Measurements from ENCODE around the gene CATSPER4.

The CATSPER4 gene

DNA sequence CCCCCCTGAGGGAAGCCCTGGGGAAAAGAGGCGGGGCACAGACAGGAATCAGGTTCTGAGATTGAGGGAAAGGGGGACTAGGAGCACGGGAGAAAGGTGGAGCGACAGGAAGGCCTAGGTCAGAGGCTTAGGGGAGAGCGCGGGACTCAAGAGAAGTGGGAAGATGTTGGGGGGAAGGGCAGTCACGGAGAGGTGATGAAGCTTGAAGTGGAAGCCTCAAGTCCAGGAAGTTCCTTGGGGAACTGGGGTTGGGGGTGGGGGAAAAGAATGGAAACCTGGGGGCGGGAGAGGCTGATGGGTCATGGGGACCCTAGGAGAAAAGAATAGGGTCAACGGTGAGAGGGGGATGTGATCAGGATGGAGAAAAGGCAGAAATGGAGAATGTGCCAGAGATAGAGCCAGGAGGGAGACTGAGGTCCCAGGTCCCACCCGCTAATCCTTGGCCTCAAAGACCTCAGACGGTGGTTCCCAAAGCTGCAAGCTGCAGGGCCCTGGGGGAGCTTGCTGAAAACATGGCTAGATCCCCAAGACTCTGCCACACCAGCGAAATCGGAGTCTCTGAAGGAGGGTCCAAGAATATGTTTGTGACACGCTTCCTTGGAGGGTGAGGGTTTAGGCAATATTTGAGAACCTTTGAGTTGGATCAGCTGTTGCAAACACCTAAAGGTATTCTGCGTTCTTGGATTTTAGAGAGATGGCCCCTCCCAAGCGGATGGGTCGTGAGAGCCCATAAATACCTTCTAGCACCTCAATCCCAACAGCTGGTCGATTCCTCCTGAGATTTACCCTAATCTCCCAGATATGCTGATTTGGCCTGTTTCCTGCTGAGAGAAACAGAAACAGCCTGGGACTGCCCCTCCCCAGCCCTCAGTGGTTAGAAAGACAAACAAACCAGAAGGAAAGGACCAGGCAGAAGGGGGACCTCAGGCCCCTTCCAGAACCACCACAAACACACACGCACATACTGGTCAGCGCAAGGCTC, 25.2 kb upstream of the CATSPER4 start:
- no peak for DNase-seq

DNA sequence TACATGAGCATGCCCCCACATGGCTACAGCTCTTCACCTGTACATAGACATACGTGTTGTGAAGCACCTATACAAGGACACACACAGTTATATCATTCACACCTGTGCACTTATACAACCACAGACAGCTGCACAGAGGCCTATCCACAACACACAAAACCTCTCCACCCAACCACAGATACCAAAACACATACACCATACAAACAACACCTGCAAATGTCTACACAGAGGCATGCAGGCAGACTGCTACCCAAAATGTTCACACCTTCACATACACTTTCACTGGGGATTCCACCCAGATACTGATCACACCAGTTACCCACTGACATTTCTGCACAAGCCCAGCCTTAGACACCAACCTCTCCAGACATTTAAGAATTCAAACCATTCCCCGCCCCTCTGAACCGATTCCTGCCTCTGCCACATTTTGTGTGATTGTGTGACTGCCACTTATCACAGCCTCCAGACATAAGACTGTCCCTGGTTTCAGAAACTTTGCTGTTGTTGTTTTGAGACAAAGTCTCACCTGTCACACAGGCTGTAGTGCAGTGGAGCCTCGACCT, 23.6 kb upstream of the CATSPER4 start:
- DNase-seq: no peak

- DNase-seq: no peak
Measured at GRCh38 chr1:26168410-26169197, 21.8 kb upstream of the CATSPER4 start, which contains the start of gene C1orf232. Gene C1orf232 (minus strand): TSS chr1:26168963. CDS start chr1:26168499, 464 bp downstream.

DNA sequence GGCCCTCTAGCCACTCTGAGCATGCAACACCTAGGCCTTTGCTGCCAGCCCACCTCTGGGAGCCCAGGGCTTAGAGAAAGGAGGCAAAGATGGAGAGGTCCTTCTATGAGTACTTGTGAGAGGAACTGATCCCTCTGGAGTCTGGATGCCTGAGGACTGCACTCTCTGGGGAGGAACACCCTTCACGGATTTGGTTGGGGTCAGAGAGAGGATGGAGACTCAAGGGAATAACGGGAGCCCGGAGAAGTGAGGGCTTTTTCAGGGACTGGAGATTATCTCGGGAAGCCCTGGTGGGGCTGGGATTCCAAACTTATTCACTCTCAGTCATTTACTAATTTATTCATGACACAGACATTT, 21.2 kb upstream of the CATSPER4 start:
- no peak for DNase-seq

GRCh38 chr1:26169669-26170471, 20.5 kb upstream of the CATSPER4 start, which contains the start of gene ZNF593:
Gene ZNF593 (plus strand): TSS chr1:26169908. CDS start chr1:26169984, 76 bp downstream.
- peak; percentile 95 for DNase-seq

DNA sequence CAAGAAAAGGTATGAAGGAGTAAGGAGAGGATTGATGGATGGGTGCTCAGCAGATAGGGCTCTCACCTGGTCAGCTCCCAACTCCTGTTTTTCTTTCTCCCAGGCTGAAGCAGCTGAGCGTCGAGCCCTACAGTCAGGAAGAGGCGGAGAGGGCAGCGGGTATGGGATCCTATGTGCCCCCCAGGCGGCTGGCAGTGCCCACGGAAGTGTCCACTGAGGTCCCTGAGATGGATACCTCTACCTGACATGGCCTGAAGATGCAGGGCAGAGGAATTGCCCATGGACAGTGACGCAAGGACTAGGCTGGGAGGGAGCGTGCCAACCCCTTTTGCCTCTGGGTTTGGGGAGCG, 20.0 kb upstream of the CATSPER4 start:
- DNase-seq: no peak

DNA sequence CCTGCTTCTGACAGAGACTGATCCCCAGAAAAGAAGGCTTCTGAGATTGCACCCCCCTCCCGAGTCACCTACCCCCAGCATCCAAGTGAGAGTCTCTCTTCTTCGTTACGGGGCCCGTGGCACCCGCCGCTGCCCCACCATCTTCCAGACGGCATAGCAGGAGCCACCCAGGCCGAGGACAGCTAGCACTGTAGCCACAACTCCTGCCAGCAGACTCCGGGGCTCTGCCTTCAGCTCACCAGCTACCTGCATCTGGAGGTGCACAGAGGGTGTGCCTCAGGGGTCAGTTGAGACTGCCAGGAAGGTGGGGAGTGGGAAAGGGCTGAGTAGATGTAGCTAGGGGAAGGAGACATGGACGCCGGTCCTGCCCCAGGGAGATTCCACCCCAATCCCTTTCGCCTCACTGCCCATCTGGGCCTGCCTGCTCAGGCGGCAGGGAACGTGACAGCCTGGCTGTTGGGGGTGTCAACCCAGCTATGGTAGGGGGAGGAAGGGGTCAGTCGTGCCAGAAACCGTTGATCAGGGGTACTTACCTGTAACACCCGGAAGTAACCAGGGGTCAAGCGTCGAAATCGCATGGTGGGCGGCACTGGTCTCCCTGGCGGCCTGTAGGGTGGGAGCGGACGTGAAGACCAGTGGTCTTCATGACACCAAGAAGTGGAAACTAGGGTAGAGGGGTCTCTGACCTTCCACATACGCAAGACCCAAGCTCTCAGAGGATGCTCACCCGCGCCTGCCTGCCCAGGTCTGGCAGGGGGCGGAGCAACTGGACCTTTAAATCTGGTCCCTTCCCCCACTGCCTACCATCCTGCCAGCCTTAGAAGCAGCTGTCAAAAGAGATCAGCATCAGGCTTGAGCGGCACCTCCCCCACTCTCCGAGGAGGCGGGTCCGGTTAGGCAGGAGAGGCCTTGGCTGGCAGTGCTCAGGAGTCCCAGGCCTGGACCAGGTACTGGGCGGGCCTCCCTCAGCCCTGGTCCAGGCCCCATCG, 19.0 kb upstream of the CATSPER4 start, which contains the start of gene ZNF593OS:
TSS of gene ZNF593OS (minus strand) at position 749 of the 989 bp plus-strand sequence. CDS start at position 578, 171 bp downstream.
- DNase-seq: no peak

- no peak for DNase-seq
Measured at GRCh38 chr1:26175346-26175745, 15.1 kb upstream of the CATSPER4 start.

GRCh38 chr1:26177182-26177684, 13.2 kb upstream of the CATSPER4 start, which contains the start of gene CNKSR1:
Gene CNKSR1 (plus strand): TSS chr1:26177491. CDS start chr1:26177548, 57 bp downstream.
- DNase-seq: peak; percentile 71

DNA sequence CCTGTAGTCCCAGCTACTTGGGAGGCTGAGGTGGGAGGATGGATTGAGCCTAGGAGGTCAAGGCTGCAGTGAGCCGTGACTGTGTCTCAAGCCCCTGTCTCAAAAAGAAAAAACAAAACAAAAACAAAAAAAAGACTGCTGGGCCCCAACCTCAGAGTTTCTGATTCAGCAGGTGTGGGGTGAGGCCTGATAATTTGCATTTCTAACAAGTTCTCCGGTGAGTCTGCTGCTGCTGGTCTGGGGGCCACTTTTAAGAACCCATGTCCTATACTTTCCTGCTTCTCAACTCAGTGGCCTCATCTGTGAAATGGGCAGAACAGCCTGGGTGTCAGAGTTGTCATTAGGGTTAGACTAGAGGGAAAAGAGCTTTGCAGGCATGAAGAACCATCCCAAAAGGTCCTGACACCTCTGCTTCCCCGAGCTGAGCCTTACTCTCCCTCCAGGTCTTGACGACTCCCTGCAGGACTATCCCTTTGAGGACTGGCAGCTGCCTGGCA, 10.3 kb upstream of the CATSPER4 start:
- DNase-seq: no peak

GRCh38 chr1:26181586-26182382, 8.6 kb upstream of the CATSPER4 start:
- DNase-seq: no peak

DNA sequence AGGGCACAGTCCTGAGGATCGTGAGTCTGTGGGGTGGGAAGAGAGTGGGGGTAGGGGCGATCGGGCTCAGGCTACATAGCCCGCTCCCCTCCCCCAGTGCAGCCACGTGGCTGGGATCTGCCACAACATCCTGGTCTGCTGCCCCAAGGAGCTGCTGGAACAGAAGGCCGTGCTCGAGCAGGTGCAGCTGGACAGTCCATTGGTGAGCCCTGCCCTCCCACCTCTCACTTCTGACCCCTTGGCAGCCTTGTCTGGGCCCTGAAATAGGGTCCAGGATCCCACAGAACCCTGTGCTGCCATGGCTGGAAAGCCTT, 8.1 kb upstream of the CATSPER4 start:
- DNase-seq: no peak

GRCh38 chr1:26184086-26184485, 6.3 kb upstream of the CATSPER4 start:
- no peak for DNase-seq

GRCh38 chr1:26184883-26185282, 5.5 kb upstream of the CATSPER4 start:
- DNase-seq: no peak

GRCh38 chr1:26187882-26188281, 2.5 kb upstream of the CATSPER4 start:
- no peak for DNase-seq

DNA sequence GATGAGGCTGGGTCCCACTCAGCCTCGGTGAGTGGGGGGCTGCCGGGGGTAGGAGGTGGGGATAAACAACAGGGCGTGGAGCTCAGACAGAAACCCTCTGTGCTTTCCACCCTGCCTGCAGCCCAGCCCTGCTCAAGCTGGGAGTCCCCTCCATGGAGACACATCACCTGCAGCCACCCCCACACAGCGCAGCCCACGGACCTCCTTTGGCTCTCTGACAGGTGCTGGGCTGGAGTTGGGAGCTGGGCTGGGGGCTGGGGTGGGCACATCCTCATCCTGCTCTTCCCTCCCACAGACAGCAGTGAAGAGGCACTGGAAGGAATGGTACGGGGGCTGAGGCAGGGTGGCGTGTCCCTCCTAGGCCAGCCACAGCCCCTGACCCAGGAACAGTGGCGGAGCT, 1.9 kb upstream of the CATSPER4 start:
- DNase-seq: no peak

DNA sequence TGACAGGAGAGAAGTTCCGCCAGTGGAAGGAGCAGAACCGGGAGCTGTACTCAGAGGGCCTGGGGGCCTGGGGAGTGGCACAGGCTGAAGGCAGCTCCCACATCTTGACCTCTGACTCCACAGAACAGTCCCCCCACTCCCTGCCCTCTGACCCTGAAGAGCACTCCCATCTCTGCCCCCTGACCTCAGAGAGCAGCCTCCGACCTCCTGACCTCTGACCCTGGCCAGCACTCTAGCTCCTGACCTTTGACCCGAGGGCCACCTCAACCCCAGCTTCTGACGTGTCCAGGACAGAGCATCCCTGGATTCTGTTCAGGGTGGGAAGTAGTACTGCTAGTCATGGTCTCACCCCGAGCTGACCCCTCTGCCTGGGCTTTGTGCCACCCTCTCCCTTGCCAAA, 1.1 kb upstream of the CATSPER4 start:
- no peak for DNase-seq

DNA sequence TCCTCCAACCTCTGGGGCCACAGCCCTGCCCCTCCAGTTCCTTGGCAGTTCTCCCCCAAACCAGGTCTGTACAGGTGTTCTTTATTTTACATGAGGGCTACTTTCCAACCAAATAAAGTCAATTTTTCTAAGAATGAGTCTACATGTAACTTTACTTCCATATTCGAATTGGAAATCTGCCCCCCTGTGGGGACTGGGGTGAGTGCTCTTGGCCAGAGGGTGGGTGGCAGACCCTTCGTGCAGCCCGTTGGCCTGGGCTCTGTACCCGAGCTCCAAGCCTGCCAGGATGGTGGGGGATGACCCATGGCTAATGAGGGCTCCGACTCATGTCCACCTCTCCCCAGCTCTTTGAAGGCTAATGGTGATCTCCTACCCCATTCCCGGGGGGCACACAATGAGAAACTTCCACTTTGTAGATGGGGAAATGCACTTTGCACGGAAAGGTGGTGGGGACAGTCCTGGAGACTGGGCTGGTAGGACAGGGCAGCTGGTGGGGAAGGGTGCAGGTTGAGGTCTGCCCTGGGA, 589 bp upstream of the CATSPER4 start:
- DNase-seq: no peak

GRCh38 chr1:26191739-26192138, 1.3 kb downstream of the CATSPER4 start:
- no peak for DNase-seq

DNA sequence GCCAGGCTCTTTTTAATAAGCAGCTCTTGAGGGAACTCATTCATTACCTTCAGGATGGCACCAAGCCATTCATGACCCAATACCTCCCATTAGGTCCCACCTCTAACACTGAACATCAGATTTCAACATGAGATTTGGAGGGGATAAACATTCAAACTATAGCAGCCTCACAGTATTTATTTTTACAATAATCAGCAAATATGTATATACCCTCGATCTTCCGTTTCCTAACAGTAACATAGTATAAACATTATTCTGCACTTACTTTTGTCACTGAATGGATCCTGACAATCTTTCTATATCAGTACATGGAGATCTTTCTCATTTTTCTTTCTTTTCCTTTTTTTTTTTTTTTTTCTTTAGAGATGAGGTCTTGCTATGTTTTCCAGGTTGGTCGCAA, 5.4 kb downstream of the CATSPER4 start:
- DNase-seq: no peak

Data from activated effector memory CD4-positive, alpha-beta T cell treated with anti-CD3 and anti-CD28 coated beads, Interleukin-2, amount 50 U/mL, for 16 hours (primary cell).